ENCODE data around the gene BHLHE40. TPM values are rescaled to one million over a fixed set of nuclear protein-coding genes. Genes with fewer than 3 reads are reported as not detected.

BHLHE40 gene
- total and polyA plus RNA-seq, 2 of the 13 experiments (the other 11 are each of a cell fraction or from before 2014, with no cell fraction given) = 1.8 to 51.0 TPM

GRCh38 chr3:4976109-4976508 lies 3.1 kb upstream of the BHLHE40 start (continued):
- peak; percentile 22; the same call in 1 of the 2 replicates for TF ChIP-seq GABPB1 (CRISPR knock-in tag; IDR thresholded peaks at IDR 0.05)
- no peak for TF ChIP-seq ZNF138 (CRISPR knock-in tag; IDR thresholded peaks at IDR 0.05; ENCODE audit: low read depth)
- no peak for TF ChIP-seq ZNF879 (CRISPR knock-in tag; IDR thresholded peaks at IDR 0.05)
- TF ChIP-seq EP300 (IDR thresholded peaks at IDR 0.05; ENCODE audit: low read depth in 2 of 2, low read length in 2 of 2) = peak; percentile 21 to 32; a peak in 2 of 4 replicates
- TF ChIP-seq EP300 (CRISPR knock-in tag; IDR thresholded peaks at IDR 0.05; ENCODE audit: borderline replicate concordance) = 0 out of 2 replicates have a peak, but pooled peaks have one; percentile 41
- peak; percentile 65; the same call in 1 of the 2 replicates for TF ChIP-seq TFAP4 (IDR thresholded peaks at IDR 0.05; ENCODE audit: borderline replicate concordance, low read depth)
- TF ChIP-seq RAD21 (CRISPR knock-in tag; IDR thresholded peaks at IDR 0.05) = peak; percentile 82
- no peak for TF ChIP-seq ZNF235 (CRISPR knock-in tag; IDR thresholded peaks at IDR 0.05; ENCODE audit: borderline replicate concordance)
- TF ChIP-seq ZNF891 (CRISPR knock-in tag; IDR thresholded peaks at IDR 0.05) = no peak
- no peak for TF ChIP-seq MATR3 (CRISPR knock-in tag; IDR thresholded peaks at IDR 0.05)
- no peak for TF ChIP-seq HDAC6 (IDR thresholded peaks at IDR 0.05; ENCODE audit: low read depth, low read length)
- peak; percentile 70 for TF ChIP-seq MIER2 (CRISPR knock-in tag; IDR thresholded peaks at IDR 0.05)
- no peak for TF ChIP-seq SOX13 (IDR thresholded peaks at IDR 0.05)
- 0 out of 4 replicates have a peak, but pooled peaks of 1 of the 2 experiments have one; percentile 41 for TF ChIP-seq SOX13 (CRISPR knock-in tag; conservative IDR thresholded peaks at IDR 0.05 in 1 of 2, IDR thresholded peaks at IDR 0.05 in 1 of 2)
- no peak for TF ChIP-seq ZNF256 (CRISPR knock-in tag; conservative IDR thresholded peaks at IDR 0.05)
- no peak for TF ChIP-seq ZNF17 (CRISPR knock-in tag; IDR thresholded peaks at IDR 0.05)
- TF ChIP-seq PATZ1 (CRISPR knock-in tag; IDR thresholded peaks at IDR 0.05) = peak; percentile 66
- peak; percentile 23; the same call in 1 of the 2 replicates for TF ChIP-seq RXRA (CRISPR knock-in tag; IDR thresholded peaks at IDR 0.05)
- peak; percentile 64; the same call in 1 of the 2 replicates for TF ChIP-seq WIZ (CRISPR knock-in tag; IDR thresholded peaks at IDR 0.05)
- peak; percentile 18; the same call in 1 of the 2 replicates for TF ChIP-seq ATF1 (CRISPR knock-in tag; IDR thresholded peaks at IDR 0.05)
- 0 out of 2 replicates have a peak, but pooled peaks have one; percentile 46 for TF ChIP-seq SMAD9 (CRISPR knock-in tag; IDR thresholded peaks at IDR 0.05)
- no peak for TF ChIP-seq MAFG (CRISPR knock-in tag; IDR thresholded peaks at IDR 0.05)
- 0 out of 2 replicates have a peak, but pooled peaks have one; percentile 44 for TF ChIP-seq KLF6 (CRISPR knock-in tag; IDR thresholded peaks at IDR 0.05)
- TF ChIP-seq FOSL2 (CRISPR knock-in tag; IDR thresholded peaks at IDR 0.05) = peak; percentile 54
- 0 out of 4 replicates have a peak, but pooled peaks of 1 of the 2 experiments have one; percentile 23 for TF ChIP-seq ATF4 (CRISPR knock-in tag; IDR thresholded peaks at IDR 0.05)
- TF ChIP-seq SOX6 (IDR thresholded peaks at IDR 0.05) = no peak
- peak; percentile 28; the same call in 1 of the 2 replicates for TF ChIP-seq SOX6 (CRISPR knock-in tag; IDR thresholded peaks at IDR 0.05)
- TF ChIP-seq TBL1XR1 (IDR thresholded peaks at IDR 0.05; ENCODE audit: borderline replicate concordance, low read length, partially characterized antibody) = no peak
- 0 out of 3 replicates have a peak, but pooled peaks have one; percentile 35 for TF ChIP-seq MXI1 (IDR thresholded peaks at IDR 0.05; ENCODE audit: borderline replicate concordance, low read depth, low read length)
